GM12878 (cell line): ENCODE data around the gene MYL11. TPM values are rescaled to one million over a fixed set of nuclear protein-coding genes. Genes with fewer than 3 reads are reported as not detected.

Experiments
- ATAC-seq: fragments of 200-7000 bp; cut with Tn5 transposase; 3 replicates; pipeline ENCODE4 v1.9.1; 2020; ENCODE audit warnings: mild to moderate bottlenecking, moderate library complexity
- BruUV-seq: library from RNA; stranded (reverse); fragments of 400-500 nt; replicated peaks from 2 replicates; lab custom pipeline; 2021; lab: Mats Ljungman, UMichigan
- CTCF ChIA-PET: fragments of 300-600 bp; sonication (Branson Sonifier 250); formaldehyde crosslinking; extraction: SDS; loops from one replicate; lab custom pipeline; 2021; ENCODE audit warnings: inconsistent platforms; lab: Yijun Ruan, JAX
- POLR2A ChIA-PET: fragments of 350-600 bp; formaldehyde crosslinking; extraction: SDS; loops from one replicate; lab custom pipeline; 2021; ENCODE audit warnings: inconsistent platforms; lab: Charles Lee
- RAD21 ChIA-PET: fragments of 300-600 bp; sonication (Branson Sonifier 250); formaldehyde crosslinking; loops from one replicate; lab custom pipeline; 2023; ENCODE audit warnings: antibody characterized with exemption; ENCODE audit not compliant: unreplicated experiment; lab: Charles Lee
- SMC1A ChIA-PET: fragments of 300-600 bp; sonication (Branson Sonifier 250); formaldehyde crosslinking; loops from one replicate; lab custom pipeline; 2023; ENCODE audit not compliant: unreplicated experiment, uncharacterized antibody; lab: Charles Lee
- DNase-seq: peaks from one replicate; pipeline ENCODE4 v3.0.0-alpha.2; 2011; ENCODE audit warnings: low read depth, low spot score
- FAIRE-seq: peaks from 3 replicates; lab custom pipeline; 2011; peaks lifted over from hg19 to GRCh38; lab: Jason Lieb, UNC
- H2AFZ ChIP-seq: 2 replicates; pipeline ENCODE4 v1.6.0; 2011; ENCODE audit warnings: low read depth, low read length, control low read depth; ENCODE audit not compliant: control insufficient read depth
- H3K27ac ChIP-seq: 2 replicates; pipeline ENCODE4 v1.5.1; 2011; ENCODE audit warnings: control low read depth; ENCODE audit not compliant: control insufficient read depth, insufficient read depth
- H3K27me3 ChIP-seq, 2 experiments: replicated peaks in 1 of 2; 2 replicates each; pipeline versions ENCODE4 v1.6.0 to v1.6.1; 2011; ENCODE audit warnings: low read length in 1 of 2; ENCODE audit not compliant: control insufficient read depth in 2 of 2, insufficient read depth in 2 of 2
- H3K36me3 ChIP-seq, 2 experiments: 2 replicates each; pipeline ENCODE4 v1.5.1; 2011; ENCODE audit warnings: low read length in 1 of 2; ENCODE audit not compliant: control insufficient read depth in 2 of 2, insufficient read depth in 2 of 2
- H3K4me1 ChIP-seq: 2 replicates; pipeline ENCODE4 v1.6.1; 2011; ENCODE audit warnings: mild to moderate bottlenecking, low read length, moderate library complexity, mixed read lengths; ENCODE audit not compliant: control insufficient read depth, insufficient read depth
- H3K4me2 ChIP-seq: 2 replicates; pipeline ENCODE4 v1.6.0; 2011; ENCODE audit warnings: control low read depth; ENCODE audit not compliant: control insufficient read depth, insufficient read depth
- H3K4me3 ChIP-seq: fragments of 200-600 bp; sonication (generic); 2 replicates; pipeline ENCODE4 v1.5.1; 2016
- H3K79me2 ChIP-seq: 2 replicates; pipeline ENCODE4 v1.6.0; 2011; ENCODE audit warnings: low read length; ENCODE audit not compliant: control insufficient read depth, insufficient read depth
- H3K9ac ChIP-seq: 2 replicates; pipeline ENCODE4 v1.8.0; 2011; ENCODE audit warnings: low read length, control low read depth, mixed read lengths; ENCODE audit not compliant: control insufficient read depth, insufficient read depth
- H3K9me3 ChIP-seq: replicated peaks from 3 replicates; pipeline ENCODE4 v1.5.1; 2011; ENCODE audit warnings: mild to moderate bottlenecking, low read length; ENCODE audit not compliant: control insufficient read depth, insufficient read depth
- H4K20me1 ChIP-seq: 2 replicates; pipeline ENCODE4 v1.6.0; 2011; ENCODE audit not compliant: control insufficient read depth, insufficient read depth
- BACH1 ChIP-seq: fragments of 450-650 bp; IDR thresholded peaks from 2 replicates; pipeline ENCODE4 v1.6.1; 2017; ENCODE audit warnings: mild to moderate bottlenecking, borderline replicate concordance
- BHLHE40 ChIP-seq, 2 experiments: fragments of 450-650 bp in 1 of 2; IDR thresholded peaks; 2 replicates each; pipeline ENCODE4 v1.6.1; 2011 to 2017; ENCODE audit warnings: low read depth in 2 of 2, borderline replicate concordance in 1 of 2, improper control_type of control experiment in 1 of 2, low read length in 1 of 2, mild to moderate bottlenecking in 1 of 2
- ETV6 ChIP-seq, 2 experiments: fragments of 450-650 bp in 1 of 2; IDR thresholded peaks in 1 of 2; conservative IDR thresholded peaks in 1 of 2; 2 replicates each; pipeline ENCODE4 v1.6.1; 2014; ENCODE audit warnings: antibody characterized with exemption in 1 of 2, borderline replicate concordance in 1 of 2, low read depth in 1 of 2, mild to moderate bottlenecking in 1 of 2, moderate library complexity in 1 of 2
- FOXK2 ChIP-seq: fragments of 450-650 bp; IDR thresholded peaks from 2 replicates; pipeline ENCODE4 v1.6.1; 2017; ENCODE audit warnings: mild to moderate bottlenecking, moderate library complexity
- PML ChIP-seq: IDR thresholded peaks from 2 replicates; pipeline ENCODE4 v1.6.1; 2012; ENCODE audit warnings: low read length, inconsistent platforms
- RAD51 ChIP-seq: fragments of 450-650 bp; IDR thresholded peaks from 2 replicates; pipeline ENCODE4 v1.6.1; 2016; ENCODE audit warnings: moderate library complexity, mild to moderate bottlenecking, inconsistent platforms
- YBX1 ChIP-seq: fragments of 450-650 bp; IDR thresholded peaks from 2 replicates; pipeline ENCODE4 v1.6.1; 2016; ENCODE audit warnings: antibody characterized with exemption
- ZBED1 ChIP-seq: IDR thresholded peaks from 2 replicates; pipeline ENCODE4 v1.6.1; 2016; ENCODE audit warnings: borderline replicate concordance
- WGBS: methylation state at CpG from one replicate; pipeline ENCODE4 v1.1.6; 2016; ENCODE audit warnings: low lambda C conversion rate; ENCODE audit not compliant: insufficient replicate concordance, insufficient coverage; ENCODE audit errors: missing lambda C conversion rate; 5-methylcytosine and 5-hydroxymethylcytosine counted together
- in situ Hi-C: fragments of 300-500 bp; cut with MboI; formaldehyde crosslinking; loops from 9 replicates; pipeline ENCODE4 v1.14.3; 2018; ENCODE audit warnings: mixed read lengths
- intact Hi-C: fragments of 100-400 bp; cut with micrococcal nuclease; formaldehyde crosslinking; loops from one replicate; pipeline ENCODE4 v1.14.2; 2022; ENCODE audit not compliant: unreplicated experiment
- polyA plus RNA-seq, 11 experiments: library from polyadenylated mRNA; depleted of rRNA in 4 of 11; unstranded in 6 of 11; stranded (reverse) in 5 of 11; fragments of >200 nt; fragmentation: Nextera tagmentation in 4 of 11; fragmentation: Illumina TruSeq in 1 of 11; extraction: Ambion mirVana in 4 of 11; extraction: Trizol in 1 of 11; gene quantifications; 1 replicate in 1 of 11; 2 replicates in 10 of 11; pipeline versions ENCODE4 v1.2.1 to v1.2.3, GENCODE V29; 2011 to 2016; ENCODE audit warnings: inconsistent platforms in 2 of 11, missing spikeins in 2 of 11, low read depth in 1 of 11
- total RNA-seq, 4 experiments: library from RNA; depleted of rRNA in 3 of 4; stranded (reverse); fragments of >200 nt in 3 of 4; fragmentation: Illumina TruSeq in 1 of 4; extraction: Trizol in 1 of 4; gene quantifications; 2 replicates each; pipeline versions ENCODE4 v1.2.1 to v1.2.3, GENCODE V29; 2013 to 2021
- TF ChIP-seq, protein P1 (sequence below): fragments of 450-650 bp; IDR thresholded peaks from 2 replicates; pipeline ENCODE4 v1.6.1; 2017; ENCODE audit warnings: mild to moderate bottlenecking, low read depth, inconsistent platforms; ENCODE audit not compliant: poor library complexity, severe bottlenecking

The MYL11 gene
- total and polyA plus RNA-seq, 10 of the 15 experiments (the other 5 are each of a cell fraction or from before 2014, with no cell fraction given) = 0.19 to 1.2 (median 0.61) TPM; not detected in 5

DNA sequence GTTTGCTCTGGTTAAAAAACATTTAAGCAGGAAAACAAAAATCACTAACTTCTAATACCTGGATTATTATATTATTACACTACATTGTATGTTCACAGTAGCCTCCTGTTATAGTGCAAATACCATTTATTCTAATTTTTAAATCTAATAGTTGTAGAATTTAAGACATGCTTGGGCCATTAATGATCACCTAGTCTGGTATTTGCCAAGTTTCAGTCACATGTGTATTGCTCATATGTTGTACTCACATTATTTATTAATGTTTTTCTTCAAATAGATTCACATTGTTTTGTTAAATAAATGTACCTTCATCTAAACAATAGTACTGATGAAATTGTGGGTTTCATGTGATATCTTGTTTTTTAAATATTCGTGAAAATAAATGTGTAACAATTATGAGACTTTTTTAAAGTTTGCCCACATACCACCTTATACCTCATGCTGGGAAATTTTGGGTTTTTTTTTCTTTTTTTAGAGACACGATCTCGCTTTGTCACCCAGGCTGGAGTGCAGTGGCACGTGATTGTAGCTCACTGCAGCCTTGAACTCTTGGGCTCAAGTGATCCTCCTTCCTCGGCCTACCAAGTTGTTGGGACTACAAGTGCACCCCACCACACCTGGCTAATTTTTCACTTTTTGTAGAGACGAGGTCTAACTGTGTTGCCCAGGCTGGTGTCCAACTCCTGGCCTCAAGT is 38.7 kb downstream of the MYL11 start:
- peaks cover 0 to 2% of the 10 kb centered on the region in 2 experiments; a peak in 1 of 4 replicates for H3K36me3 ChIP-seq
- FAIRE-seq (no peak), DNase-seq (no peak), ATAC-seq (no peak)
- no peaks in the 10 kb centered on the region for H4K20me1 ChIP-seq
- peaks cover 17% of the 10 kb centered on the region for H3K4me1 ChIP-seq
- no peak overlapping the region for H3K9ac ChIP-seq
- no peak overlapping the region for H3K4me2 ChIP-seq
- no peak overlapping the region for H3K27ac ChIP-seq
- SMC1A ChIA-PET = interaction anchor here (1.0 to 1.9 kb wide), 2 partner anchors 42 to 229 kb away, joined by 3 to 4 read pairs; no protein-coding TSS in a partner anchor
- in situ Hi-C loops = no loop called here
- no peaks in the 10 kb centered on the region for H3K79me2 ChIP-seq
- BruUV-seq = no TSS peak
- H3K27me3 ChIP-seq = no peaks in the 10 kb centered on the region
- H3K9me3 ChIP-seq = no peaks in the 10 kb centered on the region
- RAD21 ChIA-PET = interaction anchor here (1.4 to 1.9 kb wide), 4 partner anchors 42 to 216 kb away, joined by 3 to 5 read pairs (median 4); no protein-coding TSS in a partner anchor
- WGBS = 48% methylated on average over 6 of the region's 6 CpGs
- POLR2A ChIA-PET = interaction anchor here (0.6 kb wide), 1 partner anchor 27 kb away, joined by 3 read pairs; no protein-coding TSS in a partner anchor
- CTCF ChIA-PET = interaction anchor here (1.2 to 8.1 kb wide), 3 partner anchors 42 to 185 kb away, joined by 7 to 70 read pairs (median 8); partner anchors contain the start of gene TBC1D10B
- H3K4me3 ChIP-seq = no peak overlapping the region
- TF ChIP-seq BACH1 (no peak), RAD51 (peak; percentile 26; the same call in 1 of the 2 replicates), ETV6 (conservative IDR thresholded peaks at IDR 0.05 in 1 of 2, IDR thresholded peaks at IDR 0.05 in 1 of 2; ENCODE audit: borderline replicate concordance in 1 of 2, low read depth in 1 of 2) (no peak), FOXK2 (no peak), PML (no peak), ZBED1 (no peak), YBX1 (no peak), BHLHE40 (IDR thresholded peaks at IDR 0.05; ENCODE audit: borderline replicate concordance in 1 of 2, low read depth in 2 of 2, low read length in 1 of 2) (peak in 1 of 2 experiments; percentile 71; a peak in 2 of 4 replicates)
- TF ChIP-seq, protein P1, sequence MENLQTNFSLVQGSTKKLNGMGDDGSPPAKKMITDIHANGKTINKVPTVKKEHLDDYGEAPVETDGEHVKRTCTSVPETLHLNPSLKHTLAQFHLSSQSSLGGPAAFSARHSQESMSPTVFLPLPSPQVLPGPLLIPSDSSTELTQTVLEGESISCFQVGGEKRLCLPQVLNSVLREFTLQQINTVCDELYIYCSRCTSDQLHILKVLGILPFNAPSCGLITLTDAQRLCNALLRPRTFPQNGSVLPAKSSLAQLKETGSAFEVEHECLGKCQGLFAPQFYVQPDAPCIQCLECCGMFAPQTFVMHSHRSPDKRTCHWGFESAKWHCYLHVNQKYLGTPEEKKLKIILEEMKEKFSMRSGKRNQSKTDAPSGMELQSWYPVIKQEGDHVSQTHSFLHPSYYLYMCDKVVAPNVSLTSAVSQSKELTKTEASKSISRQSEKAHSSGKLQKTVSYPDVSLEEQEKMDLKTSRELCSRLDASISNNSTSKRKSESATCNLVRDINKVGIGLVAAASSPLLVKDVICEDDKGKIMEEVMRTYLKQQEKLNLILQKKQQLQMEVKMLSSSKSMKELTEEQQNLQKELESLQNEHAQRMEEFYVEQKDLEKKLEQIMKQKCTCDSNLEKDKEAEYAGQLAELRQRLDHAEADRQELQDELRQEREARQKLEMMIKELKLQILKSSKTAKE = no peak
- no peak overlapping the region for H2AFZ ChIP-seq
- intact Hi-C loops = no loop called here
